A549 (cell line): ENCODE data around the gene IFI27L2. TPM values are rescaled to one million over a fixed set of nuclear protein-coding genes. Genes with fewer than 3 reads are reported as not detected.

Experiments used
- ATAC-seq, 2 experiments: fragments of 200-7000 bp in 1 of 2; fragments of >200 bp in 1 of 2; cut with Nextera tagmentation in 1 of 2; cut with Tn5 transposase in 1 of 2; 3 replicates each; pipeline versions ENCODE4 v1.8.0 to v1.9.1; 2018 to 2020; ENCODE audit warnings: mild to moderate bottlenecking in 1 of 2, moderate library complexity in 1 of 2
- CTCF ChIA-PET: fragments of 300-600 bp; sonication (Branson Sonifier 250); formaldehyde crosslinking; extraction: SDS; loops from one replicate; lab custom pipeline; 2021; ENCODE audit warnings: antibody characterized with exemption, inconsistent platforms; lab: Yijun Ruan, JAX
- POLR2A ChIA-PET: fragments of 350-600 bp; formaldehyde crosslinking; extraction: SDS; loops from one replicate; lab custom pipeline; 2021; ENCODE audit warnings: antibody characterized with exemption, inconsistent platforms; lab: Yijun Ruan, JAX
- DNase-seq, 2 experiments: peaks; one replicate each; pipeline versions ENCODE4 v3.0.0 to v3.0.0-alpha.2; 2011 to 2016; ENCODE audit warnings: low read depth in 1 of 2, low spot score in 1 of 2
- FAIRE-seq: peaks from 2 replicates; lab custom pipeline; 2011; peaks lifted over from hg19 to GRCh38; lab: Jason Lieb, UNC
- H3K27ac ChIP-seq, 2 experiments: fragments of >200 bp; sonication (Bioruptor Twin); formaldehyde crosslinking; 3 replicates each; pipeline ENCODE4 v1.5.1; 2016 to 2017
- H3K4me1 ChIP-seq: fragments of >200 bp; sonication (Bioruptor Twin); formaldehyde crosslinking; 3 replicates; pipeline ENCODE4 v1.6.1; 2016
- H3K4me2 ChIP-seq: fragments of >200 bp; sonication (Bioruptor Twin); formaldehyde crosslinking; 3 replicates; pipeline ENCODE4 v1.6.1; 2016
- H3K4me3 ChIP-seq: fragments of >200 bp; sonication (Bioruptor Twin); formaldehyde crosslinking; 3 replicates; pipeline ENCODE4 v1.5.1; 2016
- H3K9me3 ChIP-seq: fragments of >200 bp; sonication (Bioruptor Twin); formaldehyde crosslinking; 3 replicates; pipeline ENCODE4 v1.6.1; 2016
- ATOH8 ChIP-seq: fragments of 250-450 bp; sonication (Bioruptor Pico); IDR thresholded peaks from 2 replicates; pipeline ENCODE4 v1.5.0; 2020; ENCODE audit warnings: low read depth, mild to moderate bottlenecking, moderate library complexity
- BCL3 ChIP-seq: fragments of >200 bp; sonication (Bioruptor Twin); formaldehyde crosslinking; IDR thresholded peaks from 3 replicates; pipeline ENCODE4 v1.6.1; 2016
- BHLHE40 ChIP-seq: IDR thresholded peaks from 2 replicates; pipeline ENCODE4 v1.6.1; 2012; ENCODE audit warnings: low read depth, low read length, inconsistent platforms
- CTCF ChIP-seq: fragments of >200 bp; sonication (Bioruptor Twin); formaldehyde crosslinking; IDR thresholded peaks from 3 replicates; pipeline ENCODE4 v1.5.1; 2016
- ESRRA ChIP-seq: fragments of 150-350 bp; IDR thresholded peaks from 2 replicates; pipeline ENCODE4 v1.6.1; 2014; ENCODE audit warnings: mild to moderate bottlenecking, low read length, borderline replicate concordance
- FOXS1 ChIP-seq: fragments of 250-450 bp; sonication (Bioruptor Pico); IDR thresholded peaks from 2 replicates; pipeline ENCODE4 v1.5.0; 2020; ENCODE audit warnings: mild to moderate bottlenecking, moderate library complexity
- GATA3 ChIP-seq: IDR thresholded peaks from 2 replicates; pipeline ENCODE4 v1.6.1; 2012; ENCODE audit warnings: borderline replicate concordance
- HEYL ChIP-seq: fragments of 250-450 bp; sonication (Bioruptor Pico); IDR thresholded peaks from 2 replicates; pipeline ENCODE4 v1.8.0; 2021; ENCODE audit warnings: mild to moderate bottlenecking, moderate library complexity
- HMGXB4 ChIP-seq: fragments of 250-450 bp; sonication (Bioruptor Pico); IDR thresholded peaks from 2 replicates; pipeline ENCODE4 v1.5.0; 2021; ENCODE audit warnings: mild to moderate bottlenecking, moderate library complexity, borderline replicate concordance
- HOXB5 ChIP-seq: fragments of 250-450 bp; sonication (Bioruptor Pico); IDR thresholded peaks from 2 replicates; pipeline ENCODE4 v1.5.0; 2020; ENCODE audit warnings: mild to moderate bottlenecking, moderate library complexity
- JUN ChIP-seq, 2 experiments: fragments of >200 bp; sonication (Bioruptor Twin); formaldehyde crosslinking; IDR thresholded peaks; 2 replicates in 1 of 2; 3 replicates in 1 of 2; pipeline ENCODE4 v1.6.1; 2016 to 2017
- KDM1A ChIP-seq: fragments of 200-600 bp; sonication (generic); IDR thresholded peaks from 2 replicates; pipeline ENCODE4 v1.6.1; 2016; ENCODE audit warnings: low read depth, mild to moderate bottlenecking
- MAX ChIP-seq: IDR thresholded peaks from 2 replicates; pipeline ENCODE4 v1.6.1; 2012
- MAZ ChIP-seq: fragments of 150-350 bp; IDR thresholded peaks from 2 replicates; pipeline ENCODE4 v1.6.1; 2014; ENCODE audit warnings: antibody characterized with exemption, low read depth, low read length, borderline replicate concordance
- PHF8 ChIP-seq: fragments of 200-600 bp; sonication (generic); IDR thresholded peaks from 2 replicates; pipeline ENCODE4 v1.6.1; 2016; ENCODE audit warnings: low read depth, mild to moderate bottlenecking, antibody characterized with exemption, moderate library complexity, borderline replicate concordance
- POLR2A ChIP-seq: IDR thresholded peaks from 2 replicates; pipeline ENCODE4 v1.6.1; 2012; ENCODE audit warnings: mild to moderate bottlenecking, low read length
- RFX5 ChIP-seq: fragments of 450-650 bp; IDR thresholded peaks from 2 replicates; pipeline ENCODE4 v1.7.1; 2014; ENCODE audit warnings: antibody characterized with exemption, mild to moderate bottlenecking, moderate library complexity
- SMC3 ChIP-seq: fragments of >200 bp; sonication (Bioruptor Twin); formaldehyde crosslinking; IDR thresholded peaks from 3 replicates; pipeline ENCODE4 v1.6.1; 2018; ENCODE audit warnings: inconsistent platforms
- TFCP2L1 ChIP-seq: fragments of 250-450 bp; sonication (Bioruptor Pico); IDR thresholded peaks from 2 replicates; pipeline ENCODE4 v1.5.0; 2021; ENCODE audit warnings: mild to moderate bottlenecking
- ZSCAN20 ChIP-seq: fragments of 250-450 bp; sonication (Bioruptor Pico); IDR thresholded peaks from 2 replicates; pipeline ENCODE4 v1.8.0; 2022; ENCODE audit warnings: mild to moderate bottlenecking, moderate library complexity
- WGBS: methylation state at CpG from one replicate; pipeline ENCODE4 v1.1.6; 2017; ENCODE audit errors: missing lambda C conversion rate; 5-methylcytosine and 5-hydroxymethylcytosine counted together
- polyA plus RNA-seq, 4 experiments: library from polyadenylated mRNA; depleted of rRNA in 3 of 4; stranded (reverse); fragments of >200 nt; fragmentation: RNase III in 1 of 4; extraction: RNeasy Plus Mini Kit Qiagen cat#74134 plus additional on column Dnase treatment in 1 of 4; gene quantifications; 2 replicates in 3 of 4; 3 replicates in 1 of 4; pipeline ENCODE4 v1.2.3, GENCODE V29; 2011 to 2017

The IFI27L2 gene
- polyA plus RNA-seq, 2 of the 4 experiments (the other 2 are of a cell fraction) = 20.3 to 64.4 TPM

- ATAC-seq = no peak
- H3K4me2 ChIP-seq = no peak overlapping the region
- ChIA-PET POLR2A (no interaction called here), CTCF (interaction anchor here (0.6 to 1.1 kb wide), 2 partner anchors 23 to 792 kb away, joined by 3 read pairs; no protein-coding TSS in a partner anchor)
- H3K27ac ChIP-seq = no peak overlapping the region
- TF ChIP-seq HOXB5 (no peak), POLR2A (no peak), ZSCAN20 (no peak), BHLHE40 (no peak), JUN (IDR thresholded peaks at IDR 0.05) (no peak), HEYL (no peak), BCL3 (no peak), RFX5 (no peak), MAX (no peak), FOXS1 (no peak), TFCP2L1 (no peak), ESRRA (no peak)
- H3K4me3 ChIP-seq = no peak overlapping the region
- no peaks in the 10 kb centered on the region for H3K4me1 ChIP-seq
- 80% methylated on average over 7 of the region's 7 CpGs for WGBS
- FAIRE-seq = no peak
- H3K9me3 ChIP-seq = no peaks in the 10 kb centered on the region
- DNase-seq = no peak
Measured at GRCh38 chr14:94113073-94113472, 16.3 kb downstream of the IFI27L2 start.

GRCh38 chr14:94112513-94113063 is 16.8 kb downstream of the IFI27L2 start:
- FAIRE-seq (no peak), ATAC-seq (no peak), DNase-seq (no peak)
- Histone ChIP-seq H3K4me3 (no peak overlapping the region), H3K9me3 (no peaks in the 10 kb centered on the region), H3K27ac (no peak overlapping the region), H3K4me1 (no peaks in the 10 kb centered on the region), H3K4me2 (no peak overlapping the region)
- ChIA-PET POLR2A (no interaction called here), CTCF (interaction anchor here (1.1 to 1.9 kb wide), 2 partner anchors 24 to 173 kb away, joined by 3 to 5 read pairs; no protein-coding TSS in a partner anchor)
- 73% methylated on average over 5 of the region's 6 CpGs for WGBS
- TF ChIP-seq KDM1A (no peak), ATOH8 (CRISPR knock-in tag) (no peak), HOXB5 (no peak)

GRCh38 chr14:94111276-94112095 is 17.9 kb downstream of the IFI27L2 start:
- Histone ChIP-seq H3K9me3 (no peaks in the 10 kb centered on the region), H3K4me3 (no peak overlapping the region), H3K4me1 (no peaks in the 10 kb centered on the region), H3K4me2 (no peak overlapping the region), H3K27ac (no peak overlapping the region)
- POLR2A ChIA-PET = no interaction called here
- CTCF ChIA-PET = interaction anchor here (1.1 to 1.9 kb wide), 3 partner anchors 25 to 172 kb away, joined by 3 to 5 read pairs (median 3); no protein-coding TSS in a partner anchor
- DNase-seq (no peak), ATAC-seq (no peak), FAIRE-seq (no peak)
- WGBS = 85% methylated on average over 16 of the region's 20 CpGs
- no peak for TF ChIP-seq CTCF
- TF ChIP-seq JUN (IDR thresholded peaks at IDR 0.05) = no peak
- TF ChIP-seq MAZ = no peak
- TF ChIP-seq PHF8 = no peak
- TF ChIP-seq SMC3 = no peak
- no peak for TF ChIP-seq GATA3
- TF ChIP-seq HMGXB4 (CRISPR knock-in tag) = no peak
